ENCODE measurements around the gene PRKAR2A. TPM values are rescaled to one million over a fixed set of nuclear protein-coding genes. Genes with fewer than 3 reads are reported as not detected.

The PRKAR2A gene
- total and polyA plus RNA-seq, 2 experiments from 2014 or later: 13.5 to 30.2 TPM

DNA sequence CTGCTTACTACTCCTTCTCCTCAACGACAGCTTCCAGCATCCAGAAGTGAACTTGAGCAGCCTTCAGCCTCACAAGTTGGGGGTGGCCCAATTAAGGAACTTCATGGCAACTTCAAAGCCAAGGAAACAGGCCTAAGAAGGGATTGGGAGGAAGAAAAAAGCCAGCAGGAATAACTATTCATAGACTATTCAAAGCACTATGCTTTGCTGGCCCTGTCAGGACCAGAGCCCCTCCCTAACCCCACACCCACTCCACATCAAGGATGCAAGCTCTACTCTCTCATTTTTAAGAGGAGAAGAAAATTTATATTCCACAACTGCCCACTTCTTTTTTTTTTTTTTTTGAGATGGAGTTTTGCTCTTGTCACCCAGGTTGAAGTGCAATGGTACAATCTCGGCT, 10.0 kb upstream of the PRKAR2A start:
- H3K9me3 Mint-ChIP-seq: no peaks in the 10 kb centered on the region
- Histone ChIP-seq H3K4me1 (ENCODE audit: insufficient read depth) (no peaks in the 10 kb centered on the region), H3K27ac (ENCODE audit: low read depth) (no peak overlapping the region), H3K9me2 (ENCODE audit: insufficient read depth) (no peaks in the 10 kb centered on the region), H3K4me2 (no peak overlapping the region), H3K4me3 (no peak overlapping the region), H3K79me2 (replicated peaks; ENCODE audit: insufficient read depth) (no peaks in the 10 kb centered on the region), H4K20me1 (replicated peaks; ENCODE audit: insufficient read depth) (no peaks in the 10 kb centered on the region), H3F3A (replicated peaks; ENCODE audit: low read depth) (no peaks in the 10 kb centered on the region), H3K36me3 (ENCODE audit: insufficient read depth) (no peaks in the 10 kb centered on the region), H3K27me3 (ENCODE audit: insufficient read depth) (no peaks in the 10 kb centered on the region), H2AFZ (no peak overlapping the region)
- no peaks in the 10 kb centered on the region for H3K4me1 Mint-ChIP-seq
- H3K36me3 Mint-ChIP-seq (ENCODE audit: low read depth): no peaks in the 10 kb centered on the region
- no peak for TF ChIP-seq EZH2 (IDR thresholded peaks at IDR 0.05; ENCODE audit: low read depth, unreplicated experiment)
- TF ChIP-seq ZNF114 (CRISPR knock-in tag; IDR thresholded peaks at IDR 0.05): no peak
- no peak for TF ChIP-seq STAT1 (IDR thresholded peaks at IDR 0.05; ENCODE audit: unreplicated experiment)
- TF ChIP-seq, protein P1, sequence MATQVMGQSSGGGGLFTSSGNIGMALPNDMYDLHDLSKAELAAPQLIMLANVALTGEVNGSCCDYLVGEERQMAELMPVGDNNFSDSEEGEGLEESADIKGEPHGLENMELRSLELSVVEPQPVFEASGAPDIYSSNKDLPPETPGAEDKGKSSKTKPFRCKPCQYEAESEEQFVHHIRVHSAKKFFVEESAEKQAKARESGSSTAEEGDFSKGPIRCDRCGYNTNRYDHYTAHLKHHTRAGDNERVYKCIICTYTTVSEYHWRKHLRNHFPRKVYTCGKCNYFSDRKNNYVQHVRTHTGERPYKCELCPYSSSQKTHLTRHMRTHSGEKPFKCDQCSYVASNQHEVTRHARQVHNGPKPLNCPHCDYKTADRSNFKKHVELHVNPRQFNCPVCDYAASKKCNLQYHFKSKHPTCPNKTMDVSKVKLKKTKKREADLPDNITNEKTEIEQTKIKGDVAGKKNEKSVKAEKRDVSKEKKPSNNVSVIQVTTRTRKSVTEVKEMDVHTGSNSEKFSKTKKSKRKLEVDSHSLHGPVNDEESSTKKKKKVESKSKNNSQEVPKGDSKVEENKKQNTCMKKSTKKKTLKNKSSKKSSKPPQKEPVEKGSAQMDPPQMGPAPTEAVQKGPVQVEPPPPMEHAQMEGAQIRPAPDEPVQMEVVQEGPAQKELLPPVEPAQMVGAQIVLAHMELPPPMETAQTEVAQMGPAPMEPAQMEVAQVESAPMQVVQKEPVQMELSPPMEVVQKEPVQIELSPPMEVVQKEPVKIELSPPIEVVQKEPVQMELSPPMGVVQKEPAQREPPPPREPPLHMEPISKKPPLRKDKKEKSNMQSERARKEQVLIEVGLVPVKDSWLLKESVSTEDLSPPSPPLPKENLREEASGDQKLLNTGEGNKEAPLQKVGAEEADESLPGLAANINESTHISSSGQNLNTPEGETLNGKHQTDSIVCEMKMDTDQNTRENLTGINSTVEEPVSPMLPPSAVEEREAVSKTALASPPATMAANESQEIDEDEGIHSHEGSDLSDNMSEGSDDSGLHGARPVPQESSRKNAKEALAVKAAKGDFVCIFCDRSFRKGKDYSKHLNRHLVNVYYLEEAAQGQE (IDR thresholded peaks at IDR 0.05; ENCODE audit: unreplicated experiment): no peak
- TF ChIP-seq, protein P2, sequence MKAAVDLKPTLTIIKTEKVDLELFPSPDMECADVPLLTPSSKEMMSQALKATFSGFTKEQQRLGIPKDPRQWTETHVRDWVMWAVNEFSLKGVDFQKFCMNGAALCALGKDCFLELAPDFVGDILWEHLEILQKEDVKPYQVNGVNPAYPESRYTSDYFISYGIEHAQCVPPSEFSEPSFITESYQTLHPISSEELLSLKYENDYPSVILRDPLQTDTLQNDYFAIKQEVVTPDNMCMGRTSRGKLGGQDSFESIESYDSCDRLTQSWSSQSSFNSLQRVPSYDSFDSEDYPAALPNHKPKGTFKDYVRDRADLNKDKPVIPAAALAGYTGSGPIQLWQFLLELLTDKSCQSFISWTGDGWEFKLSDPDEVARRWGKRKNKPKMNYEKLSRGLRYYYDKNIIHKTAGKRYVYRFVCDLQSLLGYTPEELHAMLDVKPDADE (IDR thresholded peaks at IDR 0.05): no peak
- H3K27me3 Mint-ChIP-seq (ENCODE audit: insufficient read depth, low read depth, poor library complexity): peaks cover 7% of the 10 kb centered on the region
- H3K27ac Mint-ChIP-seq: no peak overlapping the region
- no peak overlapping the region for H3K4me3 Mint-ChIP-seq
- DNase-seq (ENCODE audit: low spot score) (no peak), ATAC-seq (no peak)

- Histone ChIP-seq H3K79me2 (replicated peaks; ENCODE audit: insufficient read depth) (no peaks in the 10 kb centered on the region), H3F3A (replicated peaks; ENCODE audit: low read depth) (no peaks in the 10 kb centered on the region), H4K20me1 (replicated peaks; ENCODE audit: insufficient read depth) (no peaks in the 10 kb centered on the region), H3K27me3 (ENCODE audit: insufficient read depth) (no peaks in the 10 kb centered on the region), H3K36me3 (ENCODE audit: insufficient read depth) (no peaks in the 10 kb centered on the region), H3K4me2 (no peak overlapping the region), H2AFZ (no peak overlapping the region), H3K4me1 (ENCODE audit: insufficient read depth) (no peaks in the 10 kb centered on the region), H3K9me2 (ENCODE audit: insufficient read depth) (no peaks in the 10 kb centered on the region), H3K4me3 (no peak overlapping the region), H3K27ac (ENCODE audit: low read depth) (no peak overlapping the region)
- Mint-ChIP-seq H3K27me3 (ENCODE audit: insufficient read depth, low read depth, poor library complexity) (peaks cover 5% of the 10 kb centered on the region), H3K27ac (peak overlapping the region; percentile 5; the same call in 1 of the 2 replicates), H3K4me3 (no peak overlapping the region), H3K9me3 (no peaks in the 10 kb centered on the region), H3K4me1 (no peaks in the 10 kb centered on the region), H3K36me3 (ENCODE audit: low read depth) (no peaks in the 10 kb centered on the region)
- DNase-seq (ENCODE audit: low spot score) (no peak), ATAC-seq (peak; percentile 67)
- TF ChIP-seq ZNF114 (CRISPR knock-in tag; IDR thresholded peaks at IDR 0.05) (no peak), JUNB (IDR thresholded peaks at IDR 0.05; ENCODE audit: unreplicated experiment) (no peak), EZH2phosphoT487 (IDR thresholded peaks at IDR 0.05; ENCODE audit: unreplicated experiment) (no peak), CREB1 (CRISPR knock-in tag; IDR thresholded peaks at IDR 0.05; ENCODE audit: low read depth) (no peak), EZH2 (IDR thresholded peaks at IDR 0.05; ENCODE audit: low read depth, unreplicated experiment) (no peak), NANOG (IDR thresholded peaks at IDR 0.05; ENCODE audit: borderline replicate concordance) (no peak)
- TF ChIP-seq, protein P1 (IDR thresholded peaks at IDR 0.05; ENCODE audit: unreplicated experiment): no peak
- TF ChIP-seq, protein P2 (IDR thresholded peaks at IDR 0.05): no peak
- TF ChIP-seq, protein P3, sequence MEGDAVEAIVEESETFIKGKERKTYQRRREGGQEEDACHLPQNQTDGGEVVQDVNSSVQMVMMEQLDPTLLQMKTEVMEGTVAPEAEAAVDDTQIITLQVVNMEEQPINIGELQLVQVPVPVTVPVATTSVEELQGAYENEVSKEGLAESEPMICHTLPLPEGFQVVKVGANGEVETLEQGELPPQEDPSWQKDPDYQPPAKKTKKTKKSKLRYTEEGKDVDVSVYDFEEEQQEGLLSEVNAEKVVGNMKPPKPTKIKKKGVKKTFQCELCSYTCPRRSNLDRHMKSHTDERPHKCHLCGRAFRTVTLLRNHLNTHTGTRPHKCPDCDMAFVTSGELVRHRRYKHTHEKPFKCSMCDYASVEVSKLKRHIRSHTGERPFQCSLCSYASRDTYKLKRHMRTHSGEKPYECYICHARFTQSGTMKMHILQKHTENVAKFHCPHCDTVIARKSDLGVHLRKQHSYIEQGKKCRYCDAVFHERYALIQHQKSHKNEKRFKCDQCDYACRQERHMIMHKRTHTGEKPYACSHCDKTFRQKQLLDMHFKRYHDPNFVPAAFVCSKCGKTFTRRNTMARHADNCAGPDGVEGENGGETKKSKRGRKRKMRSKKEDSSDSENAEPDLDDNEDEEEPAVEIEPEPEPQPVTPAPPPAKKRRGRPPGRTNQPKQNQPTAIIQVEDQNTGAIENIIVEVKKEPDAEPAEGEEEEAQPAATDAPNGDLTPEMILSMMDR (conservative IDR thresholded peaks at IDR 0.05; ENCODE audit: low read depth in 2 of 2): no peak
Observed at GRCh38 chr3:48856469-48856868, 8.8 kb upstream of the PRKAR2A start.
